HCEC 1CT (cell line): ENCODE measurements around the gene RARG.
A peak's percentile ranks its signal among the peaks of the same experiment; 100 is the strongest.

Experiments used
- DNase-seq: peaks from one replicate; pipeline ENCODE4 v3.0.0-alpha.2; 2017

The RARG gene

GRCh38 chr12:53244337-53244736, 12.3 kb upstream of the RARG start:
- no peak for DNase-seq

- no peak for DNase-seq
Observed at GRCh38 chr12:53241623-53242412, 9.8 kb upstream of the RARG start.

GRCh38 chr12:53239643-53240258, 7.7 kb upstream of the RARG start:
- no peak for DNase-seq

GRCh38 chr12:53236443-53237111, 4.6 kb upstream of the RARG start:
- no peak for DNase-seq

GRCh38 chr12:53235742-53236442, 3.9 kb upstream of the RARG start:
- no peak for DNase-seq

GRCh38 chr12:53235164-53235563, 3.2 kb upstream of the RARG start:
- no peak for DNase-seq

GRCh38 chr12:53234271-53234914, 2.4 kb upstream of the RARG start:
- no peak for DNase-seq

GRCh38 chr12:53233671-53234121, 1.7 kb upstream of the RARG start:
- no peak for DNase-seq

- DNase-seq = peak; percentile 8
Observed at GRCh38 chr12:53232646-53233461, 845 bp upstream of the RARG start.

- no peak for DNase-seq
Observed at GRCh38 chr12:53231671-53231920, 413 bp downstream of the RARG start.

GRCh38 chr12:53230108-53230845, 1.7 kb downstream of the RARG start:
- DNase-seq = no peak

- no peak for DNase-seq
Observed at GRCh38 chr12:53229454-53229853, 2.6 kb downstream of the RARG start.

GRCh38 chr12:53227836-53228235, 4.2 kb downstream of the RARG start:
- DNase-seq = no peak

GRCh38 chr12:53227341-53227740, 4.7 kb downstream of the RARG start:
- no peak for DNase-seq

GRCh38 chr12:53226815-53227214, 5.2 kb downstream of the RARG start:
- DNase-seq = no peak

GRCh38 chr12:53225635-53226424, 6.2 kb downstream of the RARG start:
- no peak for DNase-seq

GRCh38 chr12:53224897-53225634, 6.9 kb downstream of the RARG start:
- DNase-seq = no peak

- no peak for DNase-seq
Observed at GRCh38 chr12:53224061-53224896, 7.7 kb downstream of the RARG start.
